HCT116 (cell line): ENCODE measurements around the gene RANBP6.

ENCODE experiments used
- EGR1 ChIP-seq: IDR thresholded peaks from 2 replicates; pipeline ENCODE4 v1.6.1; 2012; ENCODE audit warnings: low read depth
- EZH2 ChIP-seq: fragments of 200-600 bp; sonication (generic); IDR thresholded peaks from 2 replicates; pipeline ENCODE4 v1.6.1; 2017; ENCODE audit warnings: antibody characterized with exemption, mixed run types
- FOSL1 ChIP-seq: IDR thresholded peaks from 2 replicates; pipeline ENCODE4 v1.6.1; 2012; ENCODE audit warnings: low read depth
- POLR2A ChIP-seq: IDR thresholded peaks from 2 replicates; pipeline ENCODE4 v1.7.0; 2011; ENCODE audit warnings: borderline replicate concordance; ENCODE audit not compliant: insufficient read depth, insufficient read length; ENCODE audit errors: extremely low read depth
- SIN3A ChIP-seq: IDR thresholded peaks from 2 replicates; pipeline ENCODE4 v1.6.1; 2012; ENCODE audit warnings: low read depth
- TF ChIP-seq, protein P1 (sequence below), 3 experiments: fragments of 200-600 bp in 1 of 3; sonication (generic) in 1 of 3; IDR thresholded peaks in 2 of 3; conservative IDR thresholded peaks in 1 of 3; 2 replicates each; pipeline ENCODE4 v1.5.1; 2012 to 2017; ENCODE audit warnings: low read depth in 2 of 3, low read length in 2 of 3, antibody characterized with exemption in 1 of 3, borderline replicate concordance in 1 of 3, control low read depth in 1 of 3, mild to moderate bottlenecking in 1 of 3, mixed read lengths in 1 of 3, mixed run types in 1 of 3, moderate library complexity in 1 of 3; ENCODE audit not compliant: insufficient read depth in 1 of 3
- TF ChIP-seq, protein P2 (sequence below): IDR thresholded peaks from 2 replicates; pipeline ENCODE4 v1.6.1; 2012
- TF ChIP-seq, protein P3 (sequence below): IDR thresholded peaks from 2 replicates; pipeline ENCODE4 v1.6.1; 2011; ENCODE audit warnings: mild to moderate bottlenecking, low read length, moderate library complexity; ENCODE audit not compliant: insufficient replicate concordance; ENCODE audit errors: extremely low read depth
- TF ChIP-seq, protein P4 (sequence below): IDR thresholded peaks from 2 replicates; pipeline ENCODE4 v1.6.1; 2012

DNA sequence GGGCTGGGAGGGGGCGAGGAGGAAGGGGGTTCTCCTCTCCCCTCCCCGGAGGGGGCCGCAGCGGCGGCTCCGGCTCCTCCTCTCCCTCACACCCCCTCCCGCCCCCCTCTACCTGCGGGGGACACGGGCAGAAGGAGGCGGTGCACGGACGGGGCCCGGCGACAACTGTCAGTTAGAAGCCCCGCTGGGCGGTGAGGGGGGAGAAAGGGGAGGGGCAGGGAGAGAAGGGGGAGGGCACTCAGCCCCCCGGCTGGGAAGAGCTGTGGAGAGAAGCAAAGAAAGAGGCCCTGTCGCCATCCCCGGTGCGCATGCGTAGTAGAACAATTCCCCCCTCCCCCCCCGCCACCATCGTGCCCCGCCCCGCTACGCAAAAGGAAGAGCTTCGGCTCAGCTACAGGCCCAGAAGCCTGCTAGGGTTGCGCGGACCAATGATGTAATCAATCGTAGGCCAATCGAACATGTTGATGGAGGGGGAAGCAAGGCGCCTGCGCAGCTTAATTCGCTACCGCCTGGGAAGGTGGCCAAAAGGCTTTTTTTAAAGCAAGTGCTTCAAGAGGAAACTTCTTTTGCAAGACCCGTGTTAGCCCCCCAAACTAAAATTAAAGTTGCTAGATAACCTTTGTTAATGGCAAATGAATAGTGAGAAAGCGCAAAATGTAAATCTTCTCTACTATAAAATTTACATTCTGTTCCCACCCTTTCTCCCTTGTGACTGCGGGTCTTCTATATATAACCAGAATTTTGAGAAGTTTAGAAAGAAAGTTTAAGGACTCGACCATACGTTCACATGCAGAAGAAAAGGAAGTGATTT lies 7.0 kb downstream of the RANBP6 start:
- no peak for TF ChIP-seq EGR1
- TF ChIP-seq, protein P1, sequence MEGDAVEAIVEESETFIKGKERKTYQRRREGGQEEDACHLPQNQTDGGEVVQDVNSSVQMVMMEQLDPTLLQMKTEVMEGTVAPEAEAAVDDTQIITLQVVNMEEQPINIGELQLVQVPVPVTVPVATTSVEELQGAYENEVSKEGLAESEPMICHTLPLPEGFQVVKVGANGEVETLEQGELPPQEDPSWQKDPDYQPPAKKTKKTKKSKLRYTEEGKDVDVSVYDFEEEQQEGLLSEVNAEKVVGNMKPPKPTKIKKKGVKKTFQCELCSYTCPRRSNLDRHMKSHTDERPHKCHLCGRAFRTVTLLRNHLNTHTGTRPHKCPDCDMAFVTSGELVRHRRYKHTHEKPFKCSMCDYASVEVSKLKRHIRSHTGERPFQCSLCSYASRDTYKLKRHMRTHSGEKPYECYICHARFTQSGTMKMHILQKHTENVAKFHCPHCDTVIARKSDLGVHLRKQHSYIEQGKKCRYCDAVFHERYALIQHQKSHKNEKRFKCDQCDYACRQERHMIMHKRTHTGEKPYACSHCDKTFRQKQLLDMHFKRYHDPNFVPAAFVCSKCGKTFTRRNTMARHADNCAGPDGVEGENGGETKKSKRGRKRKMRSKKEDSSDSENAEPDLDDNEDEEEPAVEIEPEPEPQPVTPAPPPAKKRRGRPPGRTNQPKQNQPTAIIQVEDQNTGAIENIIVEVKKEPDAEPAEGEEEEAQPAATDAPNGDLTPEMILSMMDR (IDR thresholded peaks at IDR 0.05 in 2 of 3, conservative IDR thresholded peaks at IDR 0.05 in 1 of 3; ENCODE audit: borderline replicate concordance in 1 of 3, insufficient read depth in 1 of 3, low read depth in 2 of 3, low read length in 2 of 3), result no peak
- TF ChIP-seq, protein P2, sequence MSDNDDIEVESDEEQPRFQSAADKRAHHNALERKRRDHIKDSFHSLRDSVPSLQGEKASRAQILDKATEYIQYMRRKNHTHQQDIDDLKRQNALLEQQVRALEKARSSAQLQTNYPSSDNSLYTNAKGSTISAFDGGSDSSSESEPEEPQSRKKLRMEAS, result no peak
- no peak for TF ChIP-seq SIN3A
- no peak for TF ChIP-seq POLR2A
- TF ChIP-seq, protein P3, sequence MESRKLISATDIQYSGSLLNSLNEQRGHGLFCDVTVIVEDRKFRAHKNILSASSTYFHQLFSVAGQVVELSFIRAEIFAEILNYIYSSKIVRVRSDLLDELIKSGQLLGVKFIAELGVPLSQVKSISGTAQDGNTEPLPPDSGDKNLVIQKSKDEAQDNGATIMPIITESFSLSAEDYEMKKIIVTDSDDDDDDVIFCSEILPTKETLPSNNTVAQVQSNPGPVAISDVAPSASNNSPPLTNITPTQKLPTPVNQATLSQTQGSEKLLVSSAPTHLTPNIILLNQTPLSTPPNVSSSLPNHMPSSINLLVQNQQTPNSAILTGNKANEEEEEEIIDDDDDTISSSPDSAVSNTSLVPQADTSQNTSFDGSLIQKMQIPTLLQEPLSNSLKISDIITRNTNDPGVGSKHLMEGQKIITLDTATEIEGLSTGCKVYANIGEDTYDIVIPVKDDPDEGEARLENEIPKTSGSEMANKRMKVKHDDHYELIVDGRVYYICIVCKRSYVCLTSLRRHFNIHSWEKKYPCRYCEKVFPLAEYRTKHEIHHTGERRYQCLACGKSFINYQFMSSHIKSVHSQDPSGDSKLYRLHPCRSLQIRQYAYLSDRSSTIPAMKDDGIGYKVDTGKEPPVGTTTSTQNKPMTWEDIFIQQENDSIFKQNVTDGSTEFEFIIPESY, result no peak
- no peak for TF ChIP-seq FOSL1
- TF ChIP-seq, protein P4, sequence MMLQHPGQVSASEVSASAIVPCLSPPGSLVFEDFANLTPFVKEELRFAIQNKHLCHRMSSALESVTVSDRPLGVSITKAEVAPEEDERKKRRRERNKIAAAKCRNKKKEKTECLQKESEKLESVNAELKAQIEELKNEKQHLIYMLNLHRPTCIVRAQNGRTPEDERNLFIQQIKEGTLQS, result no peak
- TF ChIP-seq EZH2, result no peak
